Omental fat pad (tissue), 4 donors: Measurements from ENCODE around the gene ZNF286A. TPM values are rescaled to one million over a fixed set of nuclear protein-coding genes. Genes with fewer than 3 reads are reported as not detected.
"Not testable (repeated sequence)": the region's sequence is repeated elsewhere in the genome, so short reads cannot be mapped to it uniquely, and the experiment has no call there.

ENCODE experiments used
- ATAC-seq: fragments of 150-250 bp; one replicate; pipeline ENCODE4 v1.9.1; 2016; ENCODE audit warnings: mild to moderate bottlenecking, moderate library complexity; ENCODE audit not compliant: low FRiP score
- DNase-seq: peaks from one replicate; pipeline ENCODE4 v3.0.0-alpha.2; 2019; ENCODE audit warnings: low spot score
- CTCF ChIP-seq, 3 donors: fragments of 450-650 bp; IDR thresholded peaks; one replicate each; pipeline ENCODE4 v1.5.1; 2016 to 2017; ENCODE audit warnings: antibody characterized with exemption in 3 of 3, mild to moderate bottlenecking in 3 of 3, moderate library complexity in 2 of 3
- total RNA-seq, 4 donors: library from RNA; depleted of rRNA; stranded (reverse); fragments of >200 nt; gene quantifications; one replicate each; pipeline ENCODE4 v1.1.0, GENCODE V29; 2016

Gene ZNF286A
- total RNA-seq, 4 donors from 2014 or later: 11.9 to 28.9 (median 19.1) TPM

- no peak for DNase-seq
- no peak for TF ChIP-seq CTCF (IDR thresholded peaks at IDR 0.05)
- ATAC-seq: no peak
These were observed 35.9 kb upstream of the ZNF286A start for GRCh38 chr17:15663691-15664090.

DNA sequence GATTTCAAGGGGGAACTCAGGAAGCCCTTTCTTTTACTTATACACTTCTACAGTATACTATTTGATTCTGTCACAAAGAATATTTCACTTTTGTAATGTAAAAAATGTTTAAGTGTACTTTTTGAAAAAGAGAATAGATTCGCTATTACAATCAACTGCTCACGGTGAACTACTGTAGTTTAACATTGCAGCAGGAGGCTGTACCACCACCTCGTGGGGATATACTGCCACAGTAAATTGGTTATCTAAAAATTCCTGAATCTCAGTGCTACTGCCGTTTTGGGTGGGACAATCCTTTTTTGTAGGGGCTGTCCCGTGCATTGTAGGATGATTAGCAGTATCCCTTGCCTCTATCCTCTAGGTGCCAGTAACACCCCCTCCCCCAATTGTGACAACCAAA lies 30.0 kb upstream of the ZNF286A start:
- ATAC-seq, DNase-seq: not testable (repeated sequence)

- not testable (repeated sequence) for DNase-seq, ATAC-seq
These were observed 24.9 kb upstream of the ZNF286A start for GRCh38 chr17:15674640-15675039.

DNA sequence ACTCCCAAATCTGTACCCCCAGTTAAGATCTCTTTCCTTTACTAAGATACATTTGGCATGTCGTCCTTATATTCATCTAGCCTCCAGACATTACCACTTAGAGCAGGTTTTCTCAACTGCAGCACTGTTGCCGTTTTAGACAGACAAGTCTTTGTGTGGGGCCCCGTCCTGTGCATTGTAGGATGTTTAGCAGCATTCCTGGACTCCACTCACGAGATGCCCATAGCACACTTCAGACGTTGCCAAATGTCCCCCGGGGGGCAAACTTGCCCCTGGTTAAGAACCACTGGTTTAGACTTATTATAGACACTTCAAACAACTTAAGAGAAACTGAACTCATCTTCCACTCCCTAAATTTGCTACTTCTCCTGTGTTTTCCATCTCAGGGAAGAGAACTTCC lies 23.6 kb upstream of the ZNF286A start:
- not testable (repeated sequence) for ATAC-seq, DNase-seq

DNA sequence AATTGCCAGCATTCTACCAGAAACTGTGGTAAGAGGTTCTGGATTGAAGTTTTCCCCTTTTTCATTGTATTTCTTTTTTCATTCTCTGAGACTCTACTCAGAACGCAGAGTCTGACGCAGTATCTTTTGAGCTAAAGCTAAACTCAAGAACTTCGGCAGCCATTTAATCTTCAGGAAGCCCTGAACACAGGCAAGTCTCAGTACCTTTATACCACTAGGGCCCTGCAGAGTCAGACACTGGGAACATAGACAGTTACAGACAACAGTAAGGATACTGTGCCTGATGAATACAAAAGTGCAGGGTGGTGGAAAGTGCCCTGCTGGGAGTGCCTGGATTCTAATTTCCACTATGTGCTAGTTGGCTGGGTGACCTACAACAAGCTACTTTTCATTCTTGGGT lies 16.4 kb upstream of the ZNF286A start:
- not testable (repeated sequence) for ATAC-seq, DNase-seq

GRCh38 chr17:15683824-15684478 lies 15.6 kb upstream of the ZNF286A start, which contains the start of gene TRIM16:
Gene TRIM16 (minus strand): TSS chr17:15684311. CDS start chr17:15651609, 32,702 bp downstream.
- DNase-seq (peak; percentile 68), ATAC-seq (peak; percentile 81)

- DNase-seq, ATAC-seq: not testable (repeated sequence)
These were observed 12.1 kb upstream of the ZNF286A start for GRCh38 chr17:15687494-15687893.

GRCh38 chr17:15698967-15699366 lies 585 bp upstream of the ZNF286A start:
- DNase-seq: not testable (repeated sequence)
- ATAC-seq: peak; percentile 31

DNA sequence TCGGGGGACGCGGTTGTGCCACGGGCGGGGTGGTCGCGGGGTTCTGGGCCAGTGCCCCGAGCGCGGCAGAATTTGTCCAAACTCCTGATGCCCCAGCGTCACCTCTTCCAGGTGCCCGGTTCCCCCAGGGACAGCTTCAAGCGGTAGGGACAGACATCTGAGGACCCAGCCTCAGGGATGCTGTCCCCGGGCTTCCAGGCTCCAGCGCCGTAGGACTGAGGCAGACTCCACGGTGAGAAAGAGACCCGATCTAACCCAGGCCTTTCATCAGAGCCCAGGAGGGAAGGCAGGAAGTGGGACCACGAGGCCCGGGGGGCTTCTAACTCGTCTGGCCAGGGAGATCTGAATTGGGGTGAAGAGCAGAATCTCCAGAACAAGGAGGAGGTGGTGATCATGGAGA lies 385 bp downstream of the ZNF286A start:
- not testable (repeated sequence) for DNase-seq
- peak; percentile 31 for ATAC-seq

DNA sequence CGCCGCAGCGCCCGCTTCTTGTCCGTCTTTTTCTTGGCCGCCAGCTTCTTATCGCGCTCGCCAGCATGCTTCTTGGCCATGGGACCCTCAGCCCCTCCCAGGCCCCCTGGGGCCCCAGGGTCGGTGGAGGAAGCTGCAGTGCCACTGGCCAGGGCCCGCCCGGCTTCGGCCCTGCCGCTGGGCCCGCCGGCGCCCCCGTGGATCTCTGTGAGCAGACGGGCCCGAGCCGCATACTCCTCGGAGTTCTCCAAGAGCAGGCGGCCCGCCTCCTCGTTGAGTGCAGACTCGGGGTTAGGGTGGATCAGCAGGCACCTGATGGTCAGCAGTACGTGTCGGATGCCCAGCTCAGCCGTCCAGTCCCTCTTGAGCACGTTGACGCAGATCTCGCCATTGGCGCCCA lies 4.7 kb downstream of the ZNF286A start:
- DNase-seq, ATAC-seq: not testable (repeated sequence)

GRCh38 chr17:15704813-15705212 lies 5.3 kb downstream of the ZNF286A start:
- ATAC-seq, DNase-seq: not testable (repeated sequence)

GRCh38 chr17:15708879-15709278 lies 9.3 kb downstream of the ZNF286A start:
- ATAC-seq, DNase-seq: not testable (repeated sequence)

GRCh38 chr17:15716601-15717563 lies 17.3 kb downstream of the ZNF286A start:
- not testable (repeated sequence) for ATAC-seq

GRCh38 chr17:15730535-15730934 lies 31.0 kb downstream of the ZNF286A start:
- not testable (repeated sequence) for ATAC-seq, DNase-seq

More at GRCh38 chr17:15716601-15717563, 17.3 kb downstream of the ZNF286A start:
- not testable (repeated sequence) for DNase-seq

GRCh38 chr17:15731900-15732299 lies 32.3 kb downstream of the ZNF286A start, which contains the start of gene TBC1D26:
Gene TBC1D26 (plus strand): TSS chr17:15732283. CDS start chr17:15735349, 3,066 bp downstream.
- ATAC-seq, DNase-seq: not testable (repeated sequence)

- not testable (repeated sequence) for ATAC-seq, DNase-seq
These were observed 33.7 kb downstream of the ZNF286A start for GRCh38 chr17:15733174-15733789.

DNA sequence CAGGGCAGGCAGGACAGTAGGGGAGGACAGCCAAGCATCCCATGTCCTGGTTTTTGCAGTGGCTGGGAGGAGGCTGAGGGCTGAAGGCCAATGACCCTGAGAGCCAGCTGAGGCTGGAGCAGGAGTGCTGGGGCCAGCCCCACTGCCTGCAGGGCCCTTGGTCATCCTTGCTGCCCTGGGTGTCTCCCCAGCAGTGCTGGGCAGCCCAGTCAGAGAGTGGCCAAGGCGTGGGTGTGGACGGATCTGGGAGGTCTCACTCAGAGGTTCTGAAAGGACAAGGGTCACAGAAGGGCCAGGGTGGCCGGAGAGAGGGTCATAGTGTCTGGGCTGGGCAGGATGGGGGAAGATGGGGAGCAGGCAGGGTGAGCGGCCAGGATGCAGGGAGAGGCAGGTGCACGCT lies 37.0 kb downstream of the ZNF286A start:
- DNase-seq, ATAC-seq: not testable (repeated sequence)
